NB4 (cell line): ENCODE data around the gene SEPTIN5.

Source experiments
- TF ChIP-seq, protein P1 (sequence below): IDR thresholded peaks from one replicate; pipeline ENCODE4 v1.5.1; 2012; ENCODE audit warnings: low read depth, low read length
- TF ChIP-seq, protein P2 (sequence below): IDR thresholded peaks from 2 replicates; pipeline ENCODE4 v1.6.1; 2011; ENCODE audit warnings: low read depth, low read length

DNA sequence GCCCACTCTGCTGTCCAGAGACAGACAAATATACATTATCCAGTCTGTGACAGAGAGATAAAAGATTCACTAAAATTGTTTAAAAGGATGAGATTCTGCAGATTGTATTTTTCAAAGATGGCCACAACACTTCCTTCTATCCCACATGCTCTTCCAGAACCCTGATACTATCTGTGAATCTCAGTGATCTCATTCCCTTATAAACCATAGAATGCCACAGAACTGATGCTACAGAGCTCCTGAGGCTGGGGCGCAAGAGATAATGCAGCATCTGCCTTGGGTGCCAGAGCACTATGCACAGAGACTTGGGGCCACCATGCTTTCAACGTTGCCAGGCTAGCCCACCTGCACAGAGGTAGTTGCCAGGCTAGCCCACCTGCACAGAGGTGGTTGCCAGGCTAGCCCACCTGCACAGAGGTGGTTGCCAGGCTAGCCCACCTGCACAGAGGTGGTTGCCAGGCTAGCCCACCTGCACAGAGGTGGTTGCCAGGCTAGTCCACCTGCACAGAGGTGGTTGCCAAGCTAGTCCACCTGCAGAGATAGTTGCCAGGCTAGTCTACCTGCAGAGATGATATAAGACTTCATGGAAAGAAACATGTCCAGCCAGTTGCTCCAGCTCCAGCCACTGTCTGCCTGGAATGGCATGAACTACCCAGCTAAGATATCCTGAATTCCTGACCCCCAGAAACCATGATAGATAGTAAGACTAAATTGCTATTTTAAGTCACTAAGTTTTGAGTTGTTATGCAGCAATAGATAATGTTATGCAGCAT is 17.6 kb upstream of the SEPTIN5 start:
- TF ChIP-seq, protein P1, sequence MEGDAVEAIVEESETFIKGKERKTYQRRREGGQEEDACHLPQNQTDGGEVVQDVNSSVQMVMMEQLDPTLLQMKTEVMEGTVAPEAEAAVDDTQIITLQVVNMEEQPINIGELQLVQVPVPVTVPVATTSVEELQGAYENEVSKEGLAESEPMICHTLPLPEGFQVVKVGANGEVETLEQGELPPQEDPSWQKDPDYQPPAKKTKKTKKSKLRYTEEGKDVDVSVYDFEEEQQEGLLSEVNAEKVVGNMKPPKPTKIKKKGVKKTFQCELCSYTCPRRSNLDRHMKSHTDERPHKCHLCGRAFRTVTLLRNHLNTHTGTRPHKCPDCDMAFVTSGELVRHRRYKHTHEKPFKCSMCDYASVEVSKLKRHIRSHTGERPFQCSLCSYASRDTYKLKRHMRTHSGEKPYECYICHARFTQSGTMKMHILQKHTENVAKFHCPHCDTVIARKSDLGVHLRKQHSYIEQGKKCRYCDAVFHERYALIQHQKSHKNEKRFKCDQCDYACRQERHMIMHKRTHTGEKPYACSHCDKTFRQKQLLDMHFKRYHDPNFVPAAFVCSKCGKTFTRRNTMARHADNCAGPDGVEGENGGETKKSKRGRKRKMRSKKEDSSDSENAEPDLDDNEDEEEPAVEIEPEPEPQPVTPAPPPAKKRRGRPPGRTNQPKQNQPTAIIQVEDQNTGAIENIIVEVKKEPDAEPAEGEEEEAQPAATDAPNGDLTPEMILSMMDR: no peak
- TF ChIP-seq, protein P2, sequence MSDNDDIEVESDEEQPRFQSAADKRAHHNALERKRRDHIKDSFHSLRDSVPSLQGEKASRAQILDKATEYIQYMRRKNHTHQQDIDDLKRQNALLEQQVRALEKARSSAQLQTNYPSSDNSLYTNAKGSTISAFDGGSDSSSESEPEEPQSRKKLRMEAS: no peak
